Motor neuron (in vitro differentiated cells): Measurements from ENCODE around the gene PPP4R3A. TPM values are rescaled to one million over a fixed set of nuclear protein-coding genes. Genes with fewer than 3 reads are reported as not detected.
A peak's percentile ranks its signal among the peaks of the same experiment; 100 is the strongest.
"Not testable (repeated sequence)": the region's sequence is repeated elsewhere in the genome, so short reads cannot be mapped to it uniquely, and the experiment has no call there.

Experiments used
- ATAC-seq, 8 experiments: fragments of 200-7000 bp; cut with Tn5 transposase; replicated peaks in 6 of 8; 2 replicates each; pipeline ENCODE4 v1.8.0; 2021; ENCODE audit warnings: mild to moderate bottlenecking in 8 of 8, moderate library complexity in 8 of 8
- H3K27ac ChIP-seq, 2 donors: fragments of 250-450 bp; sonication (Bioruptor Pico); 2 replicates each; pipeline ENCODE4 v1.9.0; 2021; ENCODE audit warnings: antibody characterized with exemption in 2 of 2, mild to moderate bottlenecking in 2 of 2, moderate library complexity in 1 of 2
- H3K4me1 ChIP-seq, 2 donors: fragments of 250-450 bp; sonication (Bioruptor Pico); replicated peaks in 1 of 2; 2 replicates each; pipeline ENCODE4 v1.6.1; 2021; ENCODE audit warnings: antibody characterized with exemption in 2 of 2, mild to moderate bottlenecking in 2 of 2, moderate library complexity in 1 of 2
- H3K4me3 ChIP-seq, 5 donors: fragments of 250-450 bp; sonication (Bioruptor Pico); 2 replicates each; pipeline ENCODE4 v1.9.0; 2021; ENCODE audit warnings: antibody characterized with exemption in 5 of 5, mild to moderate bottlenecking in 5 of 5, moderate library complexity in 4 of 5
- WGBS, 10 experiments: fragments of 450-650 bp; shearing (Covaris generic); methylation state at CpG; one replicate each; pipeline ENCODE4 v1.0.0; 2022; 5-methylcytosine and 5-hydroxymethylcytosine counted together
- in situ Hi-C, 9 experiments: fragments of 400-800 bp; cut with MboI; loops; one replicate each; pipeline ENCODE4 v1.15.0; 2021; ENCODE audit warnings: low sequenced_read_pairs in 9 of 9, low pct_unique_long_range_greater_than_20kb in 2 of 9; ENCODE audit not compliant: unreplicated experiment in 9 of 9
- total RNA-seq, 8 experiments: library from RNA; unstranded; fragments of 300-600 nt; gene quantifications; 2 replicates each; pipeline versions ENCODE4 v1.2.3 to v1.2.4, GENCODE V29; 2022

The PPP4R3A gene
- total RNA-seq, 8 experiments from 2014 or later = 45.5 to 107 (median 67.4) TPM

- Histone ChIP-seq H3K4me1 (no peaks in the 10 kb centered on the region), H3K27ac (no peak overlapping the region), H3K4me3 (no peak overlapping the region)
- in situ Hi-C loops = no loop called here
- ATAC-seq = no peak
Measured at GRCh38 chr14:91454155-91454554, 56.0 kb downstream of the PPP4R3A start.

GRCh38 chr14:91453744-91454143, 56.4 kb downstream of the PPP4R3A start:
- H3K4me1 ChIP-seq = no peaks in the 10 kb centered on the region
- H3K4me3 ChIP-seq = no peak overlapping the region
- no peak overlapping the region for H3K27ac ChIP-seq
- 57 to 100% (median 100%) methylated on average over 1 to 4 of the region's 5 CpGs; no CpG with 5 or more reads in 2 of the 10 experiments for WGBS, 10 experiments
- in situ Hi-C loops = no loop called here
- no peak for ATAC-seq

- Histone ChIP-seq H3K4me1 (no peaks in the 10 kb centered on the region), H3K27ac (no peak overlapping the region), H3K4me3 (no peak overlapping the region)
- 32 to 94% (median 84%) methylated on average over 2 to 6 of the region's 6 CpGs for WGBS, 10 experiments
- in situ Hi-C loops = no loop called here
- no peak for ATAC-seq
Measured at GRCh38 chr14:91444335-91445020, 65.6 kb downstream of the PPP4R3A start.

- in situ Hi-C loops = no loop called here
- 83% methylated on average over 1 of the region's 1 CpG; no CpG with 5 or more reads in 8 of the 10 experiments for WGBS, 10 experiments
- H3K4me3 ChIP-seq = no peak overlapping the region
- ATAC-seq = no peak
- no peak overlapping the region for H3K27ac ChIP-seq
- H3K4me1 ChIP-seq = no peaks in the 10 kb centered on the region
Measured at GRCh38 chr14:91439345-91439744, 70.8 kb downstream of the PPP4R3A start.

GRCh38 chr14:91438845-91439244, 71.3 kb downstream of the PPP4R3A start:
- no peaks in the 10 kb centered on the region for H3K4me1 ChIP-seq
- ATAC-seq = no peak
- no peak overlapping the region for H3K4me3 ChIP-seq
- no peak overlapping the region for H3K27ac ChIP-seq
- in situ Hi-C loops = no loop called here

- H3K27ac ChIP-seq, H3K4me3 ChIP-seq, ATAC-seq, H3K4me1 ChIP-seq, in situ Hi-C loops: not testable (repeated sequence)
- WGBS, 10 experiments = 72 to 92% (median 91%) methylated on average over 2 to 9 of the region's 16 CpGs; no CpG with 5 or more reads in 6 of the 10 experiments
Measured at GRCh38 chr14:91436266-91436665, 73.8 kb downstream of the PPP4R3A start.

GRCh38 chr14:91429385-91429784, 80.7 kb downstream of the PPP4R3A start:
- in situ Hi-C loops = no loop called here
- WGBS, 10 experiments = 48 to 100% (median 90%) methylated on average over 1 to 3 of the region's 3 CpGs
- ATAC-seq = no peak
- H3K4me1 ChIP-seq = no peaks in the 10 kb centered on the region
- H3K27ac ChIP-seq = no peak overlapping the region
- no peak overlapping the region for H3K4me3 ChIP-seq

- ATAC-seq, H3K27ac ChIP-seq, H3K4me1 ChIP-seq, in situ Hi-C loops, H3K4me3 ChIP-seq: not testable (repeated sequence)
- WGBS, 10 experiments = 50 to 80% (median 68%) methylated on average over 1 of the region's 1 CpG; no CpG with 5 or more reads in 6 of the 10 experiments
Measured at GRCh38 chr14:91428931-91429330, 81.2 kb downstream of the PPP4R3A start.

GRCh38 chr14:91425531-91425944, 84.6 kb downstream of the PPP4R3A start:
- in situ Hi-C loops, H3K27ac ChIP-seq, ATAC-seq, H3K4me1 ChIP-seq, H3K4me3 ChIP-seq: not testable (repeated sequence)
- 51 to 100% (median 76%) methylated on average over 2 to 6 of the region's 9 CpGs; no CpG with 5 or more reads in 4 of the 10 experiments for WGBS, 10 experiments

- no peak for ATAC-seq
- Histone ChIP-seq H3K4me3 (no peak overlapping the region), H3K27ac (no peak overlapping the region), H3K4me1 (no peaks in the 10 kb centered on the region)
- in situ Hi-C loops = loop anchor here in 1 of 9 experiments (25.0 kb wide), 1 partner anchor 113 kb away; no protein-coding TSS in a partner anchor
- 60 to 100% (median 87%) methylated on average over 1 to 7 of the region's 9 CpGs for WGBS, 10 experiments
Measured at GRCh38 chr14:91424813-91425530, 85.1 kb downstream of the PPP4R3A start.

GRCh38 chr14:91420686-91421085, 89.4 kb downstream of the PPP4R3A start:
- in situ Hi-C loops = loop anchor here in 1 of 9 experiments (25.0 kb wide), 1 partner anchor 108 kb away; no protein-coding TSS in a partner anchor
- Histone ChIP-seq H3K4me1 (peaks cover 4 to 10% of the 10 kb centered on the region in 2 donors), H3K27ac (no peak overlapping the region), H3K4me3 (no peak overlapping the region)
- WGBS, 10 experiments = 0 to 100% (median 80%) methylated on average over 1 to 2 of the region's 2 CpGs; no CpG with 5 or more reads in 1 of the 10 experiments
- ATAC-seq = no peak

- 0 to 100% (median 50%) methylated on average over 1 to 3 of the region's 3 CpGs; no CpG with 5 or more reads in 1 of the 10 experiments for WGBS, 10 experiments
- no peak overlapping the region for H3K4me3 ChIP-seq
- peak in 2 of 8 experiments; percentile 8 for ATAC-seq
- no peak overlapping the region for H3K27ac ChIP-seq
- peaks cover 13 to 15% of the 10 kb centered on the region in 2 donors for H3K4me1 ChIP-seq
- in situ Hi-C loops = loop anchor here in 2 of 9 experiments (10.0 to 25.0 kb wide), 2 partner anchors 95 to 107 kb away; no protein-coding TSS in a partner anchor
Measured at GRCh38 chr14:91419451-91419850, 90.7 kb downstream of the PPP4R3A start.

- in situ Hi-C loops = loop anchor here in 2 of 9 experiments (10.0 to 25.0 kb wide), 2 partner anchors 94 to 107 kb away; no protein-coding TSS in a partner anchor
- no peak overlapping the region for H3K4me3 ChIP-seq
Measured at GRCh38 chr14:91419044-91419397, 91.1 kb downstream of the PPP4R3A start.

More at GRCh38 chr14:91419044-91419397, 91.1 kb downstream of the PPP4R3A start:
- no peak for ATAC-seq
- H3K4me1 ChIP-seq = peaks cover 14 to 15% of the 10 kb centered on the region in 2 donors
- 18 to 100% (median 79%) methylated on average over 1 to 11 of the region's 12 CpGs; no CpG with 5 or more reads in 5 of the 10 experiments for WGBS, 10 experiments
- no peak overlapping the region for H3K27ac ChIP-seq
